ENCODE results near the gene FNDC3B. TPM values are rescaled to one million over a fixed set of nuclear protein-coding genes. Genes with fewer than 3 reads are reported as not detected.

The FNDC3B gene
- total RNA-seq, 1 donor from 2014 or later, result 38.1 TPM

DNA sequence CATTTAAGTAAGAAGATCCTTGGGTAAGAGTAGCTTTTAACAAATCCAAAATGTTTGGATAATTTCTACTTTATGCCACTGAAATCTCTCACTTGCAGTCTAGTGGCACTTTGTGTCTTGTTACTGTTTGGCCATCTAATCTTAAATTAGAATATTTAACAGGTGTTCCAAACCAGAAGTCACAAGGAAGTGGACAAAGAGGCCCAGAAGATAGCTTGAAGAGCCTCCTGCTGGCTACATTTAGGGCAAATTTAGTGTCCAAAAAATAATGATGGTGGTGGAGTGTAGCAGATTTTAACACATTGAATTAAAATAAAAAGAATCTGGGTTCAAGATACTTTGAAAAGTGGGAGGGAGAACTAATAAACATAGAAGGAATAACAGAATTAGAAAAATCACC is 236.7 kb downstream of the FNDC3B start:
- intact Hi-C loops (cut with micrococcal nuclease), result loop anchor here (5.0 kb wide), 1 partner anchor 239 kb away; the partner anchor contains the start of gene FNDC3B

- intact Hi-C loops (cut with micrococcal nuclease), result loop anchor here (5.0 kb wide), 1 partner anchor 240 kb away; the partner anchor contains the start of gene FNDC3B
Observed at GRCh38 chr3:172277151-172277652, 237.8 kb downstream of the FNDC3B start.

DNA sequence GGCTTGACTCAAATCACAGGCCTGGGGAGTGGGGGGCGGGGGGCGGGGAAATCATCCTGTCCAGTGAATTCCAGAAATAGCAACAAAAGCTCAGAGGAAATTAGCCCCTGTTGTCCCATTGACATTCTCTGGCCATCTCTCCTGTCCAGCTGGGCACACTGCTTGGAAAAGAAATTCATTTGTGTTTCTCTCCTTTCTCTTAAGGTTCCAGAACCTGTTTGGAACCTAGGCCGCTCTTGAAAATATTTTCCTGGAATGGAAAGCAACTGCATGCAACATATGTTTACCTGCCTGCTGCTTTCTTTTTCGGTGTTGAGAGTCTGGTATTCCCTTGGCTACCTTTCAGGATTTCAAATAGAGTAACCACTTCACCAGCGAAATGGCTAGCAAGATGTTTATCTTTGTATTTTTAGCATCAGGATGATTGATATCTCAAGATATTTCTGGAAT is 239.8 kb downstream of the FNDC3B start:
- intact Hi-C loops (cut with micrococcal nuclease), result loop anchor here (5.0 kb wide), 1 partner anchor 242 kb away; the partner anchor contains the start of gene FNDC3B

GRCh38 chr3:172279974-172280373 is 240.6 kb downstream of the FNDC3B start:
- intact Hi-C loops (cut with micrococcal nuclease), result loop anchor here (5.0 kb wide), 1 partner anchor 243 kb away; the partner anchor contains the start of gene FNDC3B

- intact Hi-C loops (cut with micrococcal nuclease), result no loop called here
Observed at GRCh38 chr3:172280406-172281051, 241.2 kb downstream of the FNDC3B start.

DNA sequence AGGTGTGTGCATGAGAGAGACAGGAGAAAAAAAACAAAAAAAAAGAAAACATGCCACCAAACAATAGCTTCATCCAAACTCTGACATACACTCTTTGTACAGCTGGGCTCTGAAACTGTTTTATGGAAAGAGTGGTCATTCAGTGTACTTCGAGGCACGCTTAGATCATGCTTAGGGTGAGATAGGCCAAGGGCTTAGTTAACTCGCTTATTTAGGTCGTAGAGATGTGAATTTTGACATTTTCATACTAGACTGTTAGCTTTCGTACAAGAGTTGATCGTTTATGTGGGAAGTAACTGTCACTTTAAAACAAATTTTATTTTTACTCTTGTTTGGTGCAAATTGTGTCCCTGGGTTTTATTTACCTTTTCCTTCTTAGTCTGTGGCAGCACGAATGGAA is 242.5 kb downstream of the FNDC3B start:
- intact Hi-C loops (cut with micrococcal nuclease), result no loop called here

DNA sequence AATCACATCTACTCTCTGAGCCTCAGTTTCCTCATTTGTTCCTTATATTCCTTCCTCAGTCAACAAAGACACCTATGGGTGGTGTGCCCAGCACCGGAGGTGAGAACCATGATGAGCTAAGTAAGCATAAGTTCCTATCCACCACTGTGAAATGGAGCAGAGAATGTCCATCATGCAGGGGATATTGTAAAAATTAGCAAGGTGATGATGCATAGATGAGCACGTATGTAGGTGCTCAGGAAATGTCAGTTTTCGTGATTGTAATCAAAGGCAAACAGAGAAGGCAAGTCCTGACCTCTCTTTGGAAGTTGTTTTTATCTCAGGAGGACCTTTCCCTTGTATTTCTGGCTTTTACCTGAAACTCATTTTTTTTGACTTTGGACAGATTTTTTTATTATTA is 243.5 kb downstream of the FNDC3B start:
- intact Hi-C loops (cut with micrococcal nuclease), result no loop called here

DNA sequence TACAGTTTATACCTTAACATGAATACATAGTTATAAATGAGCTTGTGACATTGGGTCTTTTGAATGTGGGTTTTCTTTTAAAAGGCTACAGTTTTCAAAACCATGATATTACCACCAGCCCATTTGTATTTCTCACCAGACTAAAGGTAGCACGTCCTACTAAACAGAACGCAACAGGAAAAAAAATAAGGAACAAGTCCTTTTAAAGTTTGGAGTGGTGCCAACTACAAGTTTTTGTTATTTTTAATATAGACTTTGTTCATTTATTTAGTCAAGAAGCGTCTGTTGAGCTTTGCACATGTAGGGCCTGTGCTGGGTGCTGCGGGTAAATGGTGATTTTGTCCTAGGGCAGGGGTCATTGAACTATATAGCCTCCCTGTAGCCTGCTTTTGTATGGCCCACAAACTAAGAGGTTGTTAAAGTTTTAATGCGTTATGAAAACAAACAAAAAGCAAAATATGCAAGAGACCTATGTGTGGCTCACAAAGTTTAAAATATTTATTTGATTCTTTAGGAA is 244.5 kb downstream of the FNDC3B start:
- intact Hi-C loops (cut with micrococcal nuclease), result no loop called here

DNA sequence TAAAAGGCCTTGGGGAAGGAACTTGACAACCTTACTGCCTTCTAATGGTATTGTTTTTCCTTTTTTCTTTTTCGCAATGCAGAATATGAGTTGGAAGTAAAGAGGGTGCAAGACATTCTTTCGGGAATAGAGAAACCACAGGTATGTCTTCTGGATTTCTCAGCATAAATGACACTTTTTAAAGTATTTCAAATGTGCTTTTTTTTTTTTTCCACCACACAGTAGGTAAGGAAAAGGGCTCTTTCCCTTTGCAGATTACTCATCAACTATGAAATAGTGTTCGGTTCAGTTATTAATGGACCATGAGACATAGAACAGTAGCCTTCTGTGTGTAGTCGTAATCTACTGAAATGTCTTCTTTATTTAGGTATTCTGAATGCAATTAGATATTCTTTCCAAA is 246.5 kb downstream of the FNDC3B start:
- intact Hi-C loops (cut with micrococcal nuclease), result no loop called here

DNA sequence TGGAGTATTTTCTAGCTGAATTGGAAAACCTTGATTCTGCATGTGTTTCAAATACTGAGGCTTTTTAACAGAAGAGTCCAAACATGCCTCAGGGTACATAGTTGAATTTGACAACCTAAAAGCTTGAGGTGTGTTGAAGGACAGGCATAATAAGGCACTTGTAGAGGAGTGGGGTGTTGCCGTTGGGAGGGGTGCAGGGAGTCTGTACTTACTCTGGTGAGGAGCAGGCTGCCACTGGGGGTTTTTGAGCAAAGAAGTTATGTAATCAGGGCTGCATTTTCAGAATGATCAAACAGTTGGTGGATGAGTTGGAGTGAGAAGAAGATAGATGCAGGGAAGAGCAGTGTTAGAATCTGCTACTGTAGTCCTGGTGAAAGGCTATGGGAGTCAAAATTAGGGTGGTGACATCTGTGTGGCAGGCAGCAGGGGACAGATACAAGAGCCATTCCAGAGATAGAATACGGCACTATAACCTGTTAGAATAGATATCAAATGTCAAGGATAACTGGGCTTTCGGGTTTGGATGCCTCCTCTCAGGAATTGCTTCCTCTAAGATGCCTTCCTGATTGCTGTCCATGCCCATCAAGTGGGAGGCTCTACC is 247.3 kb downstream of the FNDC3B start:
- intact Hi-C loops (cut with micrococcal nuclease), result no loop called here

- intact Hi-C loops (cut with micrococcal nuclease), result no loop called here
Observed at GRCh38 chr3:172287937-172288477, 248.6 kb downstream of the FNDC3B start.

GRCh38 chr3:172288651-172289050 is 249.3 kb downstream of the FNDC3B start:
- intact Hi-C loops (cut with micrococcal nuclease), result no loop called here

- intact Hi-C loops (cut with micrococcal nuclease), result no loop called here
Observed at GRCh38 chr3:172289583-172289982, 250.2 kb downstream of the FNDC3B start.

GRCh38 chr3:172290457-172290856 is 251.1 kb downstream of the FNDC3B start:
- intact Hi-C loops (cut with micrococcal nuclease), result no loop called here

DNA sequence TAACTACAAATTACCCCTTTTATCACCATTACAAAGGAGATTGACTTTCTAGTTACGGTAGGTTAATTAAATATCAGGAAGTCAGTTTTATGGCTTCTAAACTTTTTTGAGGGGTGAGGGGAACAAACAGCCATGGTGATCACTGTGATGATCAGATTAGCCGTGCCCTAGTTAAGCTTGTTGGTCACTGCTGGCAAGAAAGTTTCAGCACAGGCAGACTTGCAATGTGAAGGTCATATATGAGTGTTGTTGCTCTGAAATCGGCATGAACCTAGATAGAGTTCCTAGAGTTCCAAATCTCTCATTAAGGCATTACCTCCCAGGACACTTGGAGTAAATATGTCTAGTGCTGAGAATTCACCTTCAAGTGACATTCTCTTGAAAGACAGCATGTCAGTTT is 252.3 kb downstream of the FNDC3B start:
- intact Hi-C loops (cut with micrococcal nuclease), result no loop called here

DNA sequence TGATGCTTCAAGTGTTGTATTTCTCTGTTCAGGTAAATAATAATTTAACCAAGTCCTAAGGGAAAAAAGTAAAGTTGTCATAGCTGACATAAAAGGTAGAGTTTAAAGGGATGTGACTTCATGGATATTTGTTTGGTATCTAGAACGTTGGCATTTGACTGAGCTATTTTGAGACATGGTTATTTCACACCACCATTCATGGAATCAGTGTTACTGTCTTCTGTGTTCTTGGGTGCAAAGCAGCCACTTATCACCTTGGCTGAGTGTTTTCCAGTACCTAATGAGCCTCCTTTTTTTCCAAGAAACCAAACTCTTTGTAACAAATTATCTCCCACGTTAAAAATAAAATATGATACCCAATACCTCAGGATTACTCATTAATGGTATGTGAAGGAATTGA is 253.0 kb downstream of the FNDC3B start:
- intact Hi-C loops (cut with micrococcal nuclease), result no loop called here

- intact Hi-C loops (cut with micrococcal nuclease), result no loop called here
Observed at GRCh38 chr3:172293093-172293492, 253.7 kb downstream of the FNDC3B start.

DNA sequence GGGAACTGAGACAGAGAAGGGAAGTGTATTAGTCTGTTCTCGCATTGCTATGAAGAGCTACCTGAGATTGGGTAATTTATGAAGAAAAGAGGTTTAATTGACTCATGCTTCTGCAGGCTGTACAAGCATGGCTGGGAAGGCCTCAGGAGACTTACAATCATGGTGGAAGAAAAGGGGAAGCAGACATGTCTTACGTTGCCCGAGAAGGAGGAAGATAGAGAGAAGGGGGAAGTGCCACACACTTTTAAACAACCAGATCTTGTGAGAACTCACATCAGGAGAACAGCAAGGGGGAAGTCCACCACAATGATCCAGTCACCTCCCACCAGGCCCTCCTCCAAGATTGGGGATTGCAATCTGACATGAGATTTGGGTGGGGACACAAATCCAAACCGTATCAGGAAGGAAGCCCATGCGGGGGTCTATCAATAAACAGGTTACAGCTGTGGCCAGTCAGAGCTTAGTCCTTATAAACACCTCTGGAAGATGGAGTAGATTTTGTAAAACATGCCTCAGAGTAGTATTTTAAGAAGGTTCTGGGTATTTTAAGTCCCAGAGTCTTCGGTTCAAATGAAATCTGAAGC is 254.9 kb downstream of the FNDC3B start:
- intact Hi-C loops (cut with micrococcal nuclease), result no loop called here

DNA sequence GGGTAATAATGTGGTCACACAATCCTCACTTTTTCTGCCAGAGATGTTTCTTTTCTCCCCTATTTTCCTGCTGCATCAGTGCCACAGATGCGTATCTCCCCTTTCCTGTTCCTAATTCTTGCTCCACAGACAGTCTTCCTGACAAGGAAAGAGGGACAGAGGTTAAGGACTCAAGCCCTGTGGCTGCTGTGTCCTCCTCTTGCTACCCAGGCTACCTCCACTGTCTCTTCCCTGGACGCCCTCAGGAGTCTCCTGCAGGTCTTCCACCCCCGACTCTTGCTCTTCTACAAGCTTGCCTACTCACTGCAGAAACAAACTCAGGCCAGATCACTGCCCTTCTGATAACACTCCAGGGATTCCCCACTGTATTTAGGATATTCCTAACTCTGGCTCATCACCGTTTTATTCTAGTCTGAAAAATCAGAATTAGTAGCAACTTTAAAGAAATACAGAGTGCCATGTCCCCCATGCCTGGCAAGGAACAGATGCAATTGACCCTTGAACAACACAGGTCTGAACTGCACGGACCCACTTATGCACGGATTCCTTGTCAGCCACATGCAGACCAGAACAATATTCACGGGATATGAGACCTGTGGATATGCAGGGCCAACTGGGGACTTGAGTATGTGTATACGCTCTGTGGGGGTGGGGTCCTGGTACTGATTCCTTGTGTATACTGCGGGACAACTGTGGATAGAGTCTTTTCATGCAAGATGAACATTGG is 257.0 kb downstream of the FNDC3B start:
- intact Hi-C loops (cut with micrococcal nuclease), result no loop called here

GRCh38 chr3:172296975-172297332 is 257.6 kb downstream of the FNDC3B start:
- intact Hi-C loops (cut with micrococcal nuclease), result no loop called here

GRCh38 chr3:172298247-172298646 is 258.9 kb downstream of the FNDC3B start:
- intact Hi-C loops (cut with micrococcal nuclease), result no loop called here
